ENCODE data around the gene FERMT1. TPM values are rescaled to one million over a fixed set of nuclear protein-coding genes. Genes with fewer than 3 reads are reported as not detected.
A peak's percentile ranks its signal among the peaks of the same experiment; 100 is the strongest.

Gene FERMT1
- total and polyA plus RNA-seq, 2 of the 13 experiments (the other 11 are each of a cell fraction or from before 2014, with no cell fraction given): 15.8 to 29.5 TPM

- TF ChIP-seq TFE3 (CRISPR knock-in tag; IDR thresholded peaks at IDR 0.05) (no peak), DRAP1 (CRISPR knock-in tag; IDR thresholded peaks at IDR 0.05) (no peak), NFIB (CRISPR knock-in tag; IDR thresholded peaks at IDR 0.05; ENCODE audit: borderline replicate concordance) (no peak), MED1 (CRISPR knock-in tag; IDR thresholded peaks at IDR 0.05) (0 out of 2 replicates have a peak, but pooled peaks have one; percentile 25), SOX13 (IDR thresholded peaks at IDR 0.05) (no peak), SOX13 (CRISPR knock-in tag; conservative IDR thresholded peaks at IDR 0.05 in 1 of 2, IDR thresholded peaks at IDR 0.05 in 1 of 2) (peak in 1 of 2 experiments; percentile 95; a peak in 2 of 4 replicates), SP5 (CRISPR knock-in tag; IDR thresholded peaks at IDR 0.05; ENCODE audit: borderline replicate concordance, low read depth) (no peak; the same call in 1 of the 2 replicates), FOXA3 (CRISPR knock-in tag; IDR thresholded peaks at IDR 0.05) (peak; percentile 45), ERF (CRISPR knock-in tag; IDR thresholded peaks at IDR 0.05) (0 out of 2 replicates have a peak, but pooled peaks have one; percentile 36), TBL1XR1 (IDR thresholded peaks at IDR 0.05; ENCODE audit: borderline replicate concordance, low read length, partially characterized antibody) (peak; percentile 85), GATAD1 (CRISPR knock-in tag; IDR thresholded peaks at IDR 0.05) (0 out of 2 replicates have a peak, but pooled peaks have one; percentile 17), FOSL2 (CRISPR knock-in tag; IDR thresholded peaks at IDR 0.05) (no peak), SAP130 (CRISPR knock-in tag; IDR thresholded peaks at IDR 0.05; ENCODE audit: low read depth) (peak; percentile 61), SOX6 (IDR thresholded peaks at IDR 0.05) (no peak), SOX6 (CRISPR knock-in tag; IDR thresholded peaks at IDR 0.05) (peak; percentile 78), ZNF101 (CRISPR knock-in tag; IDR thresholded peaks at IDR 0.05; ENCODE audit: borderline replicate concordance, low read depth) (no peak), GATAD2A (CRISPR knock-in tag; IDR thresholded peaks at IDR 0.05) (peak; percentile 65), ZFX (CRISPR knock-in tag; IDR thresholded peaks at IDR 0.05; ENCODE audit: low read depth) (no peak), TSC22D2 (CRISPR knock-in tag; IDR thresholded peaks at IDR 0.05; ENCODE audit: borderline replicate concordance) (no peak), ARID5B (CRISPR knock-in tag; IDR thresholded peaks at IDR 0.05) (peak; percentile 86), ARID3A (IDR thresholded peaks at IDR 0.05; ENCODE audit: low read depth, low read length) (peak; percentile 76), FOXA1 (IDR thresholded peaks at IDR 0.05) (no peak), FOXA1 (CRISPR knock-in tag; IDR thresholded peaks at IDR 0.05) (peak; percentile 5; the same call in 1 of the 2 replicates)
Observed at GRCh38 chr20:6095409-6095808, 27.4 kb downstream of the FERMT1 start (continued).
